HG02840 (cell line): ENCODE measurements around the gene GABRB2.
"Not testable (repeated sequence)": the region's sequence is repeated elsewhere in the genome, so short reads cannot be mapped to it uniquely, and the experiment has no call there.

Experiments
- ATAC-seq: cut with Tn5 transposase; IDR thresholded peaks from one replicate; pipeline ENCODE4 v1.9.1; 2021; ENCODE audit warnings: mild to moderate bottlenecking, moderate library complexity, moderate number of reproducible peaks; ENCODE audit not compliant: unreplicated experiment, low FRiP score

GABRB2 gene

GRCh38 chr5:161261668-161262323, 284.7 kb downstream of the GABRB2 start:
- no peak for ATAC-seq

- peak; percentile 44 for ATAC-seq
Measured at GRCh38 chr5:161258438-161258837, 288.1 kb downstream of the GABRB2 start.

- no peak for ATAC-seq
Measured at GRCh38 chr5:161256957-161257356, 289.6 kb downstream of the GABRB2 start.

- ATAC-seq, result not testable (repeated sequence)
Measured at GRCh38 chr5:161252955-161253354, 293.6 kb downstream of the GABRB2 start.

- no peak for ATAC-seq
Measured at GRCh38 chr5:161246749-161247148, 299.8 kb downstream of the GABRB2 start.

- not testable (repeated sequence) for ATAC-seq
Measured at GRCh38 chr5:161245846-161246245, 300.7 kb downstream of the GABRB2 start.
